ENCODE data around the gene PUS1.

DNA sequence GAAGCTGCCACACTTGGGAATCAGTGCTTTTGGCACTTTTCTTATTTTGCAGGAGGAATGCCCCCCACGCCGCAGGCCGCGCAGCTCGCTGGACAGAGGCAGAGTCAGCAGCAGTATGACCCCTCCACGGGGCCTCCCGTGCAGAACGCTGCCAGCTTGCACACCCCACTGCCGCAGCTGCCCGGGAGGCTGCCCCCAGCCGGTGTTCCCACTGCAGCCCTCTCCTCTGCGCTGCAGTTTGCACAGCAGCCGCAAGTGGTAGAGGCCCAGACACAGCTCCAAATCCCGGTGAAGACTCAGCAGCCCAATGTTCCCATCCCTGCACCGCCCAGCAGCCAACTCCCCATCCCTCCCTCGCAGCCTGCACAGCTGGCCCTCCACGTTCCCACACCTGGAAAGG, 53.0 kb downstream of the PUS1 start:
- TF ChIP-seq YY1 (IDR thresholded peaks at IDR 0.05; ENCODE audit: insufficient read depth, insufficient read length) (no peak), ZNF274 (IDR thresholded peaks at IDR 0.05; ENCODE audit: low read depth, low read length) (no peak), SUZ12 (IDR thresholded peaks at IDR 0.05; ENCODE audit: extremely low read depth, insufficient read depth, insufficient read length) (no peak)
